Measurements from ENCODE around the gene SYNE2. TPM values are rescaled to one million over a fixed set of nuclear protein-coding genes. Genes with fewer than 3 reads are reported as not detected.

SYNE2 gene
- total and polyA plus RNA-seq, 12 donors, result 43.6 to 205 (median 103) TPM

- Histone ChIP-seq H3K4me3 (no peak overlapping the region), H3K27ac (peak overlapping the region in 7 of 10 donors; percentile 50 to 70 (median 63)), H3K9me3 (no peaks in the 10 kb centered on the region), H3K36me3 (peaks cover 0 to 53% (median 10%) of the 10 kb centered on the region in 9 donors), H3K27me3 (no peaks in the 10 kb centered on the region), H3K4me1 (peaks cover 0 to 22% (median 10%) of the 10 kb centered on the region in 9 donors)
- 95 to 96% methylated on average over 9 of the region's 9 CpGs for WGBS, 2 donors
- DNase-seq (no peak), ATAC-seq (peak in 3 of 8 donors; percentile 3 to 36 (median 12))
- intact Hi-C loops (cut with DNase I), result no loop called here
- TF ChIP-seq CTCF (IDR thresholded peaks at IDR 0.05), result no peak
Measured at GRCh38 chr14:64232944-64233343, 380.1 kb downstream of the SYNE2 start.

GRCh38 chr14:64233531-64234190, 380.9 kb downstream of the SYNE2 start:
- WGBS, 2 donors, result 94 to 95% methylated on average over 4 of the region's 4 CpGs
- no peak for TF ChIP-seq CTCF (IDR thresholded peaks at IDR 0.05)
- no peak overlapping the region for H3K27ac ChIP-seq
- H3K4me1 ChIP-seq, result peaks cover 0 to 22% (median 10%) of the 10 kb centered on the region in 9 donors
- DNase-seq (no peak), ATAC-seq (no peak)
- no peaks in the 10 kb centered on the region for H3K27me3 ChIP-seq
- H3K4me3 ChIP-seq, result no peak overlapping the region
- intact Hi-C loops (cut with DNase I), result no loop called here
- no peaks in the 10 kb centered on the region for H3K9me3 ChIP-seq
- H3K36me3 ChIP-seq, result peaks cover 0 to 46% (median 3%) of the 10 kb centered on the region in 9 donors

- DNase-seq (no peak), ATAC-seq (peak in 1 of 8 donors; percentile 36)
- Histone ChIP-seq H3K9me3 (no peaks in the 10 kb centered on the region), H3K27ac (no peak overlapping the region), H3K4me3 (no peak overlapping the region), H3K36me3 (peaks cover 0 to 32% (median 0%) of the 10 kb centered on the region in 9 donors), H3K27me3 (no peaks in the 10 kb centered on the region), H3K4me1 (peaks cover 0 to 22% (median 10%) of the 10 kb centered on the region in 9 donors)
- 59 to 61% methylated on average over 24 of the region's 24 CpGs for WGBS, 2 donors
- intact Hi-C loops (cut with DNase I), result no loop called here
- TF ChIP-seq CTCF (IDR thresholded peaks at IDR 0.05), result no peak
Measured at GRCh38 chr14:64234877-64235651, 382.3 kb downstream of the SYNE2 start.

- WGBS, 2 donors, result 75 to 80% methylated on average over 13 of the region's 13 CpGs
- H3K4me1 ChIP-seq, result peaks cover 0 to 22% (median 10%) of the 10 kb centered on the region in 9 donors
- H3K27ac ChIP-seq, result no peak overlapping the region
- H3K36me3 ChIP-seq, result peaks cover 0 to 23% (median 0%) of the 10 kb centered on the region in 9 donors
- no peak for TF ChIP-seq CTCF (IDR thresholded peaks at IDR 0.05)
- no peaks in the 10 kb centered on the region for H3K27me3 ChIP-seq
- no peak for DNase-seq
- H3K4me3 ChIP-seq, result no peak overlapping the region
- intact Hi-C loops (cut with DNase I), result no loop called here
- no peak for ATAC-seq
- H3K9me3 ChIP-seq, result no peaks in the 10 kb centered on the region
Measured at GRCh38 chr14:64235652-64236640, 383.1 kb downstream of the SYNE2 start.
